GM23338 (cell line): ENCODE data around the gene ALG6. TPM values are rescaled to one million over a fixed set of nuclear protein-coding genes. Genes with fewer than 3 reads are reported as not detected.

Source experiments
- ATAC-seq: fragments of 200-7000 bp; cut with Tn5 transposase; 3 replicates; pipeline ENCODE4 v1.9.1; 2020
- DNase-seq: peaks from one replicate; pipeline ENCODE4 v3.0.0-alpha.2; 2015; ENCODE audit warnings: low spot score
- H2AFZ ChIP-seq: fragments of 200-600 bp; sonication (generic); 2 replicates; pipeline ENCODE4 v1.8.0; 2016; ENCODE audit warnings: antibody characterized with exemption, mild to moderate bottlenecking, moderate library complexity
- H3F3A ChIP-seq: fragments of 200-600 bp; sonication (generic); replicated peaks from 2 replicates; pipeline ENCODE4 v1.8.0; 2017; ENCODE audit warnings: antibody characterized with exemption, mixed run types, low read depth
- H3K27ac ChIP-seq: fragments of 200-600 bp; sonication (generic); 2 replicates; pipeline ENCODE4 v1.6.1; 2016; ENCODE audit warnings: low read depth
- H3K27me3 ChIP-seq: fragments of 200-600 bp; sonication (generic); 2 replicates; pipeline ENCODE4 v1.8.0; 2016; ENCODE audit warnings: mild to moderate bottlenecking, mixed run types, moderate library complexity; ENCODE audit not compliant: insufficient read depth
- H3K36me3 ChIP-seq: fragments of 200-600 bp; sonication (generic); 2 replicates; pipeline ENCODE4 v1.8.0; 2016; ENCODE audit warnings: mild to moderate bottlenecking; ENCODE audit not compliant: insufficient read depth
- H3K4me1 ChIP-seq: fragments of 200-600 bp; sonication (generic); 2 replicates; pipeline ENCODE4 v1.8.0; 2016; ENCODE audit warnings: mild to moderate bottlenecking, moderate library complexity; ENCODE audit not compliant: insufficient read depth
- H3K4me2 ChIP-seq: fragments of 200-600 bp; sonication (generic); 2 replicates; pipeline ENCODE4 v1.7.1; 2017; ENCODE audit warnings: mixed run types
- H3K4me3 ChIP-seq: fragments of 200-600 bp; sonication (generic); 2 replicates; pipeline ENCODE4 v1.6.1; 2016; ENCODE audit warnings: mixed run types
- H3K79me2 ChIP-seq: fragments of 200-600 bp; sonication (generic); replicated peaks from 2 replicates; pipeline ENCODE4 v1.8.0; 2017; ENCODE audit warnings: mild to moderate bottlenecking; ENCODE audit not compliant: insufficient read depth
- H3K9me2 ChIP-seq: fragments of 200-600 bp; sonication (generic); 2 replicates; pipeline ENCODE4 v1.8.0; 2017; ENCODE audit not compliant: insufficient read depth
- H4K20me1 ChIP-seq: fragments of 200-600 bp; sonication (generic); replicated peaks from 2 replicates; pipeline ENCODE4 v1.8.0; 2017; ENCODE audit warnings: mild to moderate bottlenecking; ENCODE audit not compliant: insufficient read depth
- H3K27ac Mint-ChIP-seq: 2 replicates; pipeline ENCODE4 v1.8.0; 2020; ENCODE audit warnings: inconsistent platforms, mild to moderate bottlenecking, moderate library complexity, mixed read lengths
- H3K27me3 Mint-ChIP-seq: 3 replicates; pipeline ENCODE4 v1.8.0; 2022; ENCODE audit warnings: low read depth, mild to moderate bottlenecking, moderate library complexity, mixed read lengths, inconsistent platforms; ENCODE audit not compliant: insufficient read depth, poor library complexity
- H3K36me3 Mint-ChIP-seq: 3 replicates; pipeline ENCODE4 v1.8.0; 2021; ENCODE audit warnings: low read depth, mild to moderate bottlenecking, inconsistent platforms, moderate library complexity, mixed read lengths
- H3K4me1 Mint-ChIP-seq: 3 replicates; pipeline ENCODE4 v1.8.0; 2020; ENCODE audit warnings: mild to moderate bottlenecking, inconsistent platforms, mixed read lengths
- H3K4me3 Mint-ChIP-seq: 3 replicates; pipeline ENCODE4 v1.8.0; 2021; ENCODE audit warnings: moderate library complexity, mild to moderate bottlenecking, inconsistent platforms, mixed read lengths
- H3K9me3 Mint-ChIP-seq: 3 replicates; pipeline ENCODE4 v1.8.0; 2020; ENCODE audit warnings: moderate library complexity, mild to moderate bottlenecking, inconsistent platforms, mixed read lengths
- CREB1 ChIP-seq: fragments of 250-450 bp; sonication (Bioruptor Pico); IDR thresholded peaks from 2 replicates; pipeline ENCODE4 v1.5.0; 2020; ENCODE audit warnings: low read depth, mild to moderate bottlenecking, moderate library complexity
- EZH2phosphoT487 ChIP-seq: fragments of 200-600 bp; sonication (generic); IDR thresholded peaks from one replicate; pipeline ENCODE4 v1.8.1; 2018; ENCODE audit warnings: antibody characterized with exemption; ENCODE audit not compliant: unreplicated experiment
- JUNB ChIP-seq: IDR thresholded peaks from one replicate; pipeline ENCODE4 v1.6.1; 2016; ENCODE audit warnings: antibody characterized with exemption; ENCODE audit not compliant: unreplicated experiment
- NANOG ChIP-seq: IDR thresholded peaks from 2 replicates; pipeline ENCODE4 v1.6.1; 2016; ENCODE audit warnings: antibody characterized with exemption, borderline replicate concordance
- POLR2AphosphoS5 ChIP-seq: IDR thresholded peaks from 2 replicates; pipeline ENCODE4 v1.6.1; 2016; ENCODE audit warnings: antibody characterized with exemption, low read depth
- STAT1 ChIP-seq: IDR thresholded peaks from one replicate; pipeline ENCODE4 v1.6.1; 2016; ENCODE audit warnings: antibody characterized with exemption; ENCODE audit not compliant: unreplicated experiment
- ZNF114 ChIP-seq: fragments of 250-450 bp; sonication (Bioruptor Pico); IDR thresholded peaks from 2 replicates; pipeline ENCODE4 v1.5.0; 2020; ENCODE audit warnings: mild to moderate bottlenecking, moderate library complexity
- ZNF331 ChIP-seq: fragments of 250-450 bp; sonication (Bioruptor Pico); IDR thresholded peaks from 2 replicates; pipeline ENCODE4 v1.5.0; 2020; ENCODE audit warnings: low read depth, mild to moderate bottlenecking, moderate library complexity
- polyA plus RNA-seq: library from polyadenylated mRNA; unstranded; fragments of >200 nt; fragmentation: Nextera tagmentation; extraction: Ambion mirVana; gene quantifications from 2 replicates; pipeline ENCODE4 v1.2.1, GENCODE V29; 2016
- total RNA-seq: library from RNA; depleted of rRNA; stranded (reverse); fragments of >200 nt; shearing (Covaris generic); gene quantifications from 2 replicates; pipeline ENCODE4 v1.2.3, GENCODE V29; 2014
- TF ChIP-seq, protein P1 (sequence below), 2 experiments: fragments of 200-600 bp in 1 of 2; sonication (generic) in 1 of 2; conservative IDR thresholded peaks; 2 replicates each; pipeline versions ENCODE4 v1.5.1 to v1.6.1; 2016 to 2017; ENCODE audit warnings: antibody characterized with exemption in 2 of 2, low read depth in 2 of 2, mild to moderate bottlenecking in 2 of 2, moderate library complexity in 1 of 2
- TF ChIP-seq, protein P2 (sequence below): IDR thresholded peaks from one replicate; pipeline ENCODE4 v1.6.1; 2018; ENCODE audit warnings: antibody characterized with exemption; ENCODE audit not compliant: unreplicated experiment
- TF ChIP-seq, protein P3 (sequence below): fragments of 250-450 bp; sonication (Bioruptor Pico); IDR thresholded peaks from 2 replicates; pipeline ENCODE4 v1.5.0; 2020; ENCODE audit warnings: mild to moderate bottlenecking, moderate library complexity
- TF ChIP-seq, protein P4 (sequence below): IDR thresholded peaks from 2 replicates; pipeline ENCODE4 v1.6.1; 2016; ENCODE audit warnings: antibody characterized with exemption

The ALG6 gene
- total and polyA plus RNA-seq, 2 experiments from 2014 or later = 24.1 to 34.6 TPM

DNA sequence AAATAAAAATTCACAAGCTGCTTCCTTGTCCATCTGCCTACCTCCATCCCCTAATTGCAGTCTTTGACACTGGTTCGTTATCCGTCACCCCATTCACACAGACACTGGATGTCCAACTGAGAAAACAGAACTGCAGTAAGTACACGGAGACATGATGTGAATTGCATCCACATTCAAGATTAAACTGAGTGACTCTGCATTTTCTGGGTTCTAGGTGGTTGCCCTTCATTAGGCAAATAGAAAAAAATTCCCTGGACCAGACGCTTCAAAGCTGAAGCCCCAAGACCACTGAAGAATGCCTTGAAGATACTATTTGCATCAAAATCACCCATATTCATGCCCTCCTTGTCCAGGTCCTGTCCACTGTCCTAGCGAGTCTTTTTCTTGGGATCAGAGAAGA is 7.9 kb upstream of the ALG6 start:
- no peaks in the 10 kb centered on the region for H4K20me1 ChIP-seq
- TF ChIP-seq, protein P1, sequence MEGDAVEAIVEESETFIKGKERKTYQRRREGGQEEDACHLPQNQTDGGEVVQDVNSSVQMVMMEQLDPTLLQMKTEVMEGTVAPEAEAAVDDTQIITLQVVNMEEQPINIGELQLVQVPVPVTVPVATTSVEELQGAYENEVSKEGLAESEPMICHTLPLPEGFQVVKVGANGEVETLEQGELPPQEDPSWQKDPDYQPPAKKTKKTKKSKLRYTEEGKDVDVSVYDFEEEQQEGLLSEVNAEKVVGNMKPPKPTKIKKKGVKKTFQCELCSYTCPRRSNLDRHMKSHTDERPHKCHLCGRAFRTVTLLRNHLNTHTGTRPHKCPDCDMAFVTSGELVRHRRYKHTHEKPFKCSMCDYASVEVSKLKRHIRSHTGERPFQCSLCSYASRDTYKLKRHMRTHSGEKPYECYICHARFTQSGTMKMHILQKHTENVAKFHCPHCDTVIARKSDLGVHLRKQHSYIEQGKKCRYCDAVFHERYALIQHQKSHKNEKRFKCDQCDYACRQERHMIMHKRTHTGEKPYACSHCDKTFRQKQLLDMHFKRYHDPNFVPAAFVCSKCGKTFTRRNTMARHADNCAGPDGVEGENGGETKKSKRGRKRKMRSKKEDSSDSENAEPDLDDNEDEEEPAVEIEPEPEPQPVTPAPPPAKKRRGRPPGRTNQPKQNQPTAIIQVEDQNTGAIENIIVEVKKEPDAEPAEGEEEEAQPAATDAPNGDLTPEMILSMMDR (conservative IDR thresholded peaks at IDR 0.05; ENCODE audit: low read depth in 2 of 2) = no peak
- TF ChIP-seq CREB1 (CRISPR knock-in tag) (no peak), JUNB (no peak), ZNF114 (CRISPR knock-in tag) (no peak), STAT1 (no peak), NANOG (no peak), EZH2phosphoT487 (no peak), ZNF331 (CRISPR knock-in tag) (no peak), POLR2AphosphoS5 (no peak)
- TF ChIP-seq, protein P2, sequence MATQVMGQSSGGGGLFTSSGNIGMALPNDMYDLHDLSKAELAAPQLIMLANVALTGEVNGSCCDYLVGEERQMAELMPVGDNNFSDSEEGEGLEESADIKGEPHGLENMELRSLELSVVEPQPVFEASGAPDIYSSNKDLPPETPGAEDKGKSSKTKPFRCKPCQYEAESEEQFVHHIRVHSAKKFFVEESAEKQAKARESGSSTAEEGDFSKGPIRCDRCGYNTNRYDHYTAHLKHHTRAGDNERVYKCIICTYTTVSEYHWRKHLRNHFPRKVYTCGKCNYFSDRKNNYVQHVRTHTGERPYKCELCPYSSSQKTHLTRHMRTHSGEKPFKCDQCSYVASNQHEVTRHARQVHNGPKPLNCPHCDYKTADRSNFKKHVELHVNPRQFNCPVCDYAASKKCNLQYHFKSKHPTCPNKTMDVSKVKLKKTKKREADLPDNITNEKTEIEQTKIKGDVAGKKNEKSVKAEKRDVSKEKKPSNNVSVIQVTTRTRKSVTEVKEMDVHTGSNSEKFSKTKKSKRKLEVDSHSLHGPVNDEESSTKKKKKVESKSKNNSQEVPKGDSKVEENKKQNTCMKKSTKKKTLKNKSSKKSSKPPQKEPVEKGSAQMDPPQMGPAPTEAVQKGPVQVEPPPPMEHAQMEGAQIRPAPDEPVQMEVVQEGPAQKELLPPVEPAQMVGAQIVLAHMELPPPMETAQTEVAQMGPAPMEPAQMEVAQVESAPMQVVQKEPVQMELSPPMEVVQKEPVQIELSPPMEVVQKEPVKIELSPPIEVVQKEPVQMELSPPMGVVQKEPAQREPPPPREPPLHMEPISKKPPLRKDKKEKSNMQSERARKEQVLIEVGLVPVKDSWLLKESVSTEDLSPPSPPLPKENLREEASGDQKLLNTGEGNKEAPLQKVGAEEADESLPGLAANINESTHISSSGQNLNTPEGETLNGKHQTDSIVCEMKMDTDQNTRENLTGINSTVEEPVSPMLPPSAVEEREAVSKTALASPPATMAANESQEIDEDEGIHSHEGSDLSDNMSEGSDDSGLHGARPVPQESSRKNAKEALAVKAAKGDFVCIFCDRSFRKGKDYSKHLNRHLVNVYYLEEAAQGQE = no peak
- TF ChIP-seq, protein P3, sequence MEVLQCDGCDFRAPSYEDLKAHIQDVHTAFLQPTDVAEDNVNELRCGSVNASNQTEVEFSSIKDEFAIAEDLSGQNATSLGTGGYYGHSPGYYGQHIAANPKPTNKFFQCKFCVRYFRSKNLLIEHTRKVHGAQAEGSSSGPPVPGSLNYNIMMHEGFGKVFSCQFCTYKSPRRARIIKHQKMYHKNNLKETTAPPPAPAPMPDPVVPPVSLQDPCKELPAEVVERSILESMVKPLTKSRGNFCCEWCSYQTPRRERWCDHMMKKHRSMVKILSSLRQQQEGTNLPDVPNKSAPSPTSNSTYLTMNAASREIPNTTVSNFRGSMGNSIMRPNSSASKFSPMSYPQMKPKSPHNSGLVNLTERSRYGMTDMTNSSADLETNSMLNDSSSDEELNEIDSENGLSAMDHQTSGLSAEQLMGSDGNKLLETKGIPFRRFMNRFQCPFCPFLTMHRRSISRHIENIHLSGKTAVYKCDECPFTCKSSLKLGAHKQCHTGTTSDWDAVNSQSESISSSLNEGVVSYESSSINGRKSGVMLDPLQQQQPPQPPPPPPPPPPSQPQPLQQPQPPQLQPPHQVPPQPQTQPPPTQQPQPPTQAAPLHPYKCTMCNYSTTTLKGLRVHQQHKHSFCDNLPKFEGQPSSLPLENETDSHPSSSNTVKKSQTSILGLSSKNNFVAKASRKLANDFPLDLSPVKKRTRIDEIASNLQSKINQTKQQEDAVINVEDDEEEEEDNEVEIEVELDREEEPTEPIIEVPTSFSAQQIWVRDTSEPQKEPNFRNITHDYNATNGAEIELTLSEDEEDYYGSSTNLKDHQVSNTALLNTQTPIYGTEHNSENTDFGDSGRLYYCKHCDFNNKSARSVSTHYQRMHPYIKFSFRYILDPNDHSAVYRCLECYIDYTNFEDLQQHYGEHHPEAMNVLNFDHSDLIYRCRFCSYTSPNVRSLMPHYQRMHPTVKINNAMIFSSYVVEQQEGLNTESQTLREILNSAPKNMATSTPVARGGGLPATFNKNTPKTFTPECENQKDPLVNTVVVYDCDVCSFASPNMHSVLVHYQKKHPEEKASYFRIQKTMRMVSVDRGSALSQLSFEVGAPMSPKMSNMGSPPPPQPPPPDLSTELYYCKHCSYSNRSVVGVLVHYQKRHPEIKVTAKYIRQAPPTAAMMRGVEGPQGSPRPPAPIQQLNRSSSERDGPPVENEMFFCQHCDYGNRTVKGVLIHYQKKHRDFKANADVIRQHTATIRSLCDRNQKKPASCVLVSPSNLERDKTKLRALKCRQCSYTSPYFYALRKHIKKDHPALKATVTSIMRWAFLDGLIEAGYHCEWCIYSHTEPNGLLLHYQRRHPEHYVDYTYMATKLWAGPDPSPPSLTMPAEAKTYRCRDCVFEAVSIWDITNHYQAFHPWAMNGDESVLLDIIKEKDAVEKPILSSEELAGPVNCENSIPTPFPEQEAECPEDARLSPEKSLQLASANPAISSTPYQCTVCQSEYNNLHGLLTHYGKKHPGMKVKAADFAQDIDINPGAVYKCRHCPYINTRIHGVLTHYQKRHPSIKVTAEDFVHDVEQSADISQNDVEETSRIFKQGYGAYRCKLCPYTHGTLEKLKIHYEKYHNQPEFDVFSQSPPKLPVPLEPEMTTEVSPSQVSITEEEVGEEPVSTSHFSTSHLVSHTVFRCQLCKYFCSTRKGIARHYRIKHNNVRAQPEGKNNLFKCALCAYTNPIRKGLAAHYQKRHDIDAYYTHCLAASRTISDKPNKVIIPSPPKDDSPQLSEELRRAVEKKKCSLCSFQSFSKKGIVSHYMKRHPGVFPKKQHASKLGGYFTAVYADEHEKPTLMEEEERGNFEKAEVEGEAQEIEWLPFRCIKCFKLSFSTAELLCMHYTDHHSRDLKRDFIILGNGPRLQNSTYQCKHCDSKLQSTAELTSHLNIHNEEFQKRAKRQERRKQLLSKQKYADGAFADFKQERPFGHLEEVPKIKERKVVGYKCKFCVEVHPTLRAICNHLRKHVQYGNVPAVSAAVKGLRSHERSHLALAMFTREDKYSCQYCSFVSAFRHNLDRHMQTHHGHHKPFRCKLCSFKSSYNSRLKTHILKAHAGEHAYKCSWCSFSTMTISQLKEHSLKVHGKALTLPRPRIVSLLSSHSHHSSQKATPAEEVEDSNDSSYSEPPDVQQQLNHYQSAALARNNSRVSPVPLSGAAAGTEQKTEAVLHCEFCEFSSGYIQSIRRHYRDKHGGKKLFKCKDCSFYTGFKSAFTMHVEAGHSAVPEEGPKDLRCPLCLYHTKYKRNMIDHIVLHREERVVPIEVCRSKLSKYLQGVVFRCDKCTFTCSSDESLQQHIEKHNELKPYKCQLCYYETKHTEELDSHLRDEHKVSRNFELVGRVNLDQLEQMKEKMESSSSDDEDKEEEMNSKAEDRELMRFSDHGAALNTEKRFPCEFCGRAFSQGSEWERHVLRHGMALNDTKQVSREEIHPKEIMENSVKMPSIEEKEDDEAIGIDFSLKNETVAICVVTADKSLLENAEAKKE (CRISPR knock-in tag) = no peak
- TF ChIP-seq, protein P4, sequence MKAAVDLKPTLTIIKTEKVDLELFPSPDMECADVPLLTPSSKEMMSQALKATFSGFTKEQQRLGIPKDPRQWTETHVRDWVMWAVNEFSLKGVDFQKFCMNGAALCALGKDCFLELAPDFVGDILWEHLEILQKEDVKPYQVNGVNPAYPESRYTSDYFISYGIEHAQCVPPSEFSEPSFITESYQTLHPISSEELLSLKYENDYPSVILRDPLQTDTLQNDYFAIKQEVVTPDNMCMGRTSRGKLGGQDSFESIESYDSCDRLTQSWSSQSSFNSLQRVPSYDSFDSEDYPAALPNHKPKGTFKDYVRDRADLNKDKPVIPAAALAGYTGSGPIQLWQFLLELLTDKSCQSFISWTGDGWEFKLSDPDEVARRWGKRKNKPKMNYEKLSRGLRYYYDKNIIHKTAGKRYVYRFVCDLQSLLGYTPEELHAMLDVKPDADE = no peak
- no peaks in the 10 kb centered on the region for H3K79me2 ChIP-seq
- H3K4me3 ChIP-seq = no peak overlapping the region
- Mint-ChIP-seq H3K27ac (no peak overlapping the region), H3K4me1 (peaks cover 10% of the 10 kb centered on the region), H3K36me3 (no peaks in the 10 kb centered on the region), H3K9me3 (no peaks in the 10 kb centered on the region; the same call in 2 of the 3 replicates), H3K27me3 (peaks cover 5% of the 10 kb centered on the region), H3K4me3 (no peak overlapping the region)
- H3K27ac ChIP-seq = no peak overlapping the region
- ATAC-seq (no peak), DNase-seq (no peak)
- H3K9me2 ChIP-seq = peaks cover 8% of the 10 kb centered on the region; the same call in 1 of the 2 replicates
- no peaks in the 10 kb centered on the region for H3K27me3 ChIP-seq
- H2AFZ ChIP-seq = no peak overlapping the region
- no peak overlapping the region for H3K4me2 ChIP-seq
- H3K4me1 ChIP-seq = peaks cover 9% of the 10 kb centered on the region
- H3F3A ChIP-seq = no peaks in the 10 kb centered on the region
- 0 out of 2 replicates have a peak, but pooled peaks cover 3% of the 10 kb centered on the region for H3K36me3 ChIP-seq
